Endothelial cell of umbilical vein (primary cell): ENCODE results near the gene CLIC2. TPM values are rescaled to one million over a fixed set of nuclear protein-coding genes. Genes with fewer than 3 reads are reported as not detected.

ENCODE experiments used
- BruUV-seq: library from RNA; stranded (reverse); fragments of 400-500 nt; replicated peaks from 2 replicates; lab custom pipeline; 2021; lab: Mats Ljungman, UMichigan
- CTCF ChIA-PET: fragments of 300-600, 350-600 bp; sonication (Branson Sonifier 250); formaldehyde crosslinking; loops from one replicate; lab custom pipeline; 2021; ENCODE audit warnings: antibody characterized with exemption, inconsistent platforms; lab: Charles Lee
- POLR2A ChIA-PET: fragments of 300-600, 350-600 bp; sonication (Branson Sonifier 250); formaldehyde crosslinking; loops from one replicate; lab custom pipeline; 2021; ENCODE audit warnings: antibody characterized with exemption, inconsistent platforms; lab: Charles Lee
- DNase-seq: peaks from one replicate; pipeline ENCODE4 v3.0.0-alpha.2; 2011; ENCODE audit warnings: low read depth, low spot score
- FAIRE-seq: peaks from 2 replicates; lab custom pipeline; 2011; peaks lifted over from hg19 to GRCh38; lab: Jason Lieb, UNC
- H2AFZ ChIP-seq: 2 replicates; pipeline ENCODE4 v1.6.0; 2012; ENCODE audit warnings: low read depth, low read length, control low read depth, inconsistent platforms
- H3K27ac ChIP-seq: 2 replicates; pipeline ENCODE4 v1.5.1; 2011; ENCODE audit warnings: low read depth, mild to moderate bottlenecking, control low read depth, low read length, moderate library complexity; ENCODE audit not compliant: insufficient read depth
- H3K27me3 ChIP-seq, 2 experiments: 2 replicates each; pipeline versions ENCODE4 v1.6.0 to v1.6.1; 2011; ENCODE audit warnings: low read length in 2 of 2, mixed read lengths in 1 of 2; ENCODE audit not compliant: control insufficient read depth in 2 of 2, insufficient read depth in 2 of 2
- H3K36me3 ChIP-seq, 2 experiments: 2 replicates in 1 of 2; 3 replicates in 1 of 2; pipeline ENCODE4 v1.5.1; 2011; ENCODE audit warnings: low read length in 2 of 2, mild to moderate bottlenecking in 1 of 2, moderate library complexity in 1 of 2; ENCODE audit not compliant: control insufficient read depth in 2 of 2, insufficient read depth in 2 of 2; ENCODE audit errors: extremely low read depth in 1 of 2
- H3K4me1 ChIP-seq: 3 replicates; pipeline ENCODE4 v1.5.1; 2011; ENCODE audit warnings: mild to moderate bottlenecking, low read length; ENCODE audit not compliant: control insufficient read depth, insufficient read depth; ENCODE audit errors: extremely low read depth
- H3K4me2 ChIP-seq: 2 replicates; pipeline ENCODE4 v1.6.1; 2011; ENCODE audit warnings: low read length, control low read depth, mixed read lengths; ENCODE audit not compliant: insufficient read depth
- H3K4me3 ChIP-seq, 3 experiments: fragments of 200-600 bp in 1 of 3; sonication (generic), shearing (Covaris generic) in 1 of 3; replicated peaks in 1 of 3; 2 replicates each; pipeline ENCODE4 v1.5.1; 2011 to 2016; ENCODE audit warnings: control low read depth in 3 of 3, low read length in 3 of 3, mild to moderate bottlenecking in 2 of 3, inconsistent platforms in 1 of 3, low read depth in 1 of 3, moderate library complexity in 1 of 3; ENCODE audit not compliant: insufficient read depth in 1 of 3
- H3K79me2 ChIP-seq: 2 replicates; pipeline ENCODE4 v1.6.0; 2012; ENCODE audit warnings: low read length, inconsistent platforms; ENCODE audit not compliant: control insufficient read depth, insufficient read depth
- H3K9ac ChIP-seq: replicated peaks from 2 replicates; pipeline ENCODE3; 2011; ENCODE audit warnings: low read length, control low read depth; ENCODE audit not compliant: insufficient read depth; ENCODE audit errors: extremely low read depth
- H3K9me1 ChIP-seq: replicated peaks from 3 replicates; pipeline ENCODE4 v1.6.0; 2011; ENCODE audit warnings: mild to moderate bottlenecking, low read length; ENCODE audit not compliant: control insufficient read depth, insufficient read depth; ENCODE audit errors: extremely low read depth
- H3K9me3 ChIP-seq: replicated peaks from 2 replicates; pipeline ENCODE4 v1.5.1; 2012; ENCODE audit warnings: low read length, inconsistent platforms; ENCODE audit not compliant: control insufficient read depth, insufficient read depth
- H4K20me1 ChIP-seq: replicated peaks from 2 replicates; pipeline ENCODE3; 2011; ENCODE audit warnings: mild to moderate bottlenecking, low read length; ENCODE audit not compliant: control insufficient read depth, insufficient read depth; ENCODE audit errors: extremely low read depth
- CTCF ChIP-seq, 2 donors: IDR thresholded peaks; 1 replicate in 1 of 2; 2 replicates in 1 of 2; pipeline ENCODE4 v1.5.1; 2011; ENCODE audit warnings: low read length in 2 of 2, mild to moderate bottlenecking in 2 of 2, moderate library complexity in 2 of 2, control low read depth in 1 of 2, inconsistent platforms in 1 of 2, low read depth in 1 of 2; ENCODE audit not compliant: insufficient read depth in 1 of 2; ENCODE audit errors: extremely low read depth in 1 of 2
- EZH2 ChIP-seq: IDR thresholded peaks from 2 replicates; pipeline ENCODE4 v1.6.1; 2012; ENCODE audit warnings: borderline replicate concordance, low read depth, mild to moderate bottlenecking, moderate library complexity, low read length, inconsistent platforms; ENCODE audit not compliant: severe bottlenecking
- FOS ChIP-seq: IDR thresholded peaks from 2 replicates; pipeline ENCODE4 v1.6.1; 2011; ENCODE audit warnings: mild to moderate bottlenecking, low read length, moderate library complexity, borderline replicate concordance; ENCODE audit not compliant: insufficient read depth
- GATA2 ChIP-seq: IDR thresholded peaks from 2 replicates; pipeline ENCODE4 v1.7.0; 2011; ENCODE audit warnings: low read depth, mild to moderate bottlenecking, moderate library complexity, mixed read lengths, low read length; ENCODE audit not compliant: insufficient read length, insufficient read depth
- JUN ChIP-seq: IDR thresholded peaks from 2 replicates; pipeline ENCODE4 v1.6.1; 2011; ENCODE audit warnings: borderline replicate concordance, low read depth; ENCODE audit not compliant: insufficient read length, insufficient read depth
- MAX ChIP-seq: IDR thresholded peaks from 2 replicates; pipeline ENCODE4 v1.6.1; 2011; ENCODE audit not compliant: insufficient read depth, insufficient read length
- MYC ChIP-seq: IDR thresholded peaks from one replicate; pipeline ENCODE4 v1.6.1; 2011; ENCODE audit warnings: mild to moderate bottlenecking, low read depth, low read length
- POLR2A ChIP-seq: IDR thresholded peaks from 2 replicates; pipeline ENCODE4 v1.6.1; 2012; ENCODE audit warnings: low read depth, mild to moderate bottlenecking, control low read depth, low read length
- POLR2AphosphoS5 ChIP-seq: IDR thresholded peaks from 2 replicates; pipeline ENCODE4 v1.6.1; 2012; ENCODE audit warnings: low read depth, mild to moderate bottlenecking, control low read depth, low read length, moderate library complexity; ENCODE audit not compliant: insufficient read depth
- dilution Hi-C: fragments of 300-500 bp; cut with MboI; formaldehyde crosslinking; loops from one replicate; pipeline ENCODE4 v1.15.0; 2019; ENCODE audit warnings: low sequenced_read_pairs; ENCODE audit not compliant: extremely low pct_ligation_motif_present
- intact Hi-C: fragments of 100-400 bp; cut with micrococcal nuclease; formaldehyde crosslinking; loops from one replicate; pipeline ENCODE4 v1.10.0; 2022
- polyA plus RNA-seq, 4 experiments: library from polyadenylated mRNA; depleted of rRNA in 3 of 4; stranded (reverse) in 3 of 4; unstranded in 1 of 4; fragments of >200 nt; gene quantifications; 2 replicates each; pipeline versions ENCODE4 v1.2.1 to v1.2.3, GENCODE V29; 2011 to 2012; ENCODE audit warnings: missing spikeins in 1 of 4
- total RNA-seq: library from RNA; stranded (reverse); gene quantifications from 2 replicates; pipeline ENCODE4 v1.2.3, GENCODE V29; 2021

CLIC2 gene
- total and polyA plus RNA-seq, 2 donors (not counting 3 experiments of a cell fraction or from before 2014, with no cell fraction given): 0.23 to 0.73 TPM

- Histone ChIP-seq H3K36me3 (peaks cover 2 to 6% of the 10 kb centered on the region in 2 experiments), H4K20me1 (no peaks in the 10 kb centered on the region), H3K4me1 (no peaks in the 10 kb centered on the region), H3K4me2 (no peak overlapping the region), H3K27me3 (no peaks in the 10 kb centered on the region), H3K9ac (no peak overlapping the region), H3K4me3 (no peak overlapping the region), H3K9me3 (no peaks in the 10 kb centered on the region), H2AFZ (no peak overlapping the region), H3K27ac (no peak overlapping the region), H3K79me2 (no peaks in the 10 kb centered on the region), H3K9me1 (no peaks in the 10 kb centered on the region)
- FAIRE-seq: no peak
- no peak for DNase-seq
- dilution Hi-C loops (no loop called here), intact Hi-C loops (no loop called here)
- TF ChIP-seq FOS (no peak), CTCF (IDR thresholded peaks at IDR 0.05; ENCODE audit: extremely low read depth in 1 of 2, insufficient read depth in 1 of 2, low read depth in 1 of 2, low read length in 2 of 2) (no peak), MAX (no peak), MYC (no peak), GATA2 (no peak)
- POLR2A ChIA-PET: no interaction called here
- CTCF ChIA-PET: interaction anchor here (1.3 kb wide), 1 partner anchor 26 kb away, joined by 6 read pairs; the partner anchor contains the start of gene VBP1
- no TSS peak for BruUV-seq
These were observed 92.1 kb downstream of the CLIC2 start for GRCh38 chrX:155242300-155242699.

GRCh38 chrX:155237719-155238118 lies 96.7 kb downstream of the CLIC2 start:
- intact Hi-C loops (no loop called here), dilution Hi-C loops (no loop called here)
- Histone ChIP-seq H3K9me1 (no peaks in the 10 kb centered on the region), H3K9ac (no peak overlapping the region), H4K20me1 (no peaks in the 10 kb centered on the region), H3K79me2 (peaks cover 2% of the 10 kb centered on the region), H2AFZ (no peak overlapping the region), H3K9me3 (no peaks in the 10 kb centered on the region), H3K4me2 (no peak overlapping the region), H3K4me3 (no peak overlapping the region), H3K4me1 (no peaks in the 10 kb centered on the region), H3K36me3 (peaks cover 5 to 8% of the 10 kb centered on the region in 2 experiments), H3K27me3 (no peaks in the 10 kb centered on the region), H3K27ac (no peak overlapping the region)
- BruUV-seq: no TSS peak
- no peak for FAIRE-seq
- TF ChIP-seq CTCF (IDR thresholded peaks at IDR 0.05; ENCODE audit: extremely low read depth in 1 of 2, insufficient read depth in 1 of 2, low read depth in 1 of 2, low read length in 2 of 2): no peak
- no peak for TF ChIP-seq MAX
- TF ChIP-seq GATA2: no peak
- no peak for TF ChIP-seq FOS
- no peak for TF ChIP-seq POLR2AphosphoS5
- no peak for TF ChIP-seq POLR2A
- TF ChIP-seq MYC: no peak
- no peak for TF ChIP-seq JUN
- TF ChIP-seq EZH2: no peak
- DNase-seq: no peak
- POLR2A ChIA-PET: no interaction called here
- CTCF ChIA-PET: interaction anchor here (2.6 kb wide), 1 partner anchor 21 kb away, joined by 6 read pairs; the partner anchor contains the start of gene VBP1
